GM21367 (cell line): Measurements from ENCODE around the gene PLEKHA4.

ENCODE experiments used
- ATAC-seq: cut with Tn5 transposase; IDR thresholded peaks from one replicate; pipeline ENCODE4 v1.9.1; 2021; ENCODE audit not compliant: unreplicated experiment

PLEKHA4 gene

DNA sequence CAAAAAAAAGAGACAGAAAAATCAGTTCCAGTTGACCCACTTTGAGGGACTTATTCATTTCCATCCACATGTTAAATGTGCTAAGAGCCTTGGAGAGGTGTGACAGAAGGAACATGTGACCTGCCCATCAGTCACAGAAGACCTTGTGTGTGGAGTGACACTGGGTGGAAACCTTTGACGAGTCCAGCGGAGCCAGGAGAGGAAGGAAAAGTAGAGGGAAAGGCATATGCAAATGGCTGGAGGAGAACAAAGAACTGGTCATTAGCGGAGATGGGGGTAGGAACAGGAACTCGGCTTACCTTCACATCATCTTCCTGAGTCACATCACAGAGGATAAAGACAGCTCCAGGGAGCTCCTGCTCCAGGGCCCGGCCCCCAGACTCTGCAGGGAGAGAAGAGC, 34.4 kb downstream of the PLEKHA4 start:
- ATAC-seq = no peak

DNA sequence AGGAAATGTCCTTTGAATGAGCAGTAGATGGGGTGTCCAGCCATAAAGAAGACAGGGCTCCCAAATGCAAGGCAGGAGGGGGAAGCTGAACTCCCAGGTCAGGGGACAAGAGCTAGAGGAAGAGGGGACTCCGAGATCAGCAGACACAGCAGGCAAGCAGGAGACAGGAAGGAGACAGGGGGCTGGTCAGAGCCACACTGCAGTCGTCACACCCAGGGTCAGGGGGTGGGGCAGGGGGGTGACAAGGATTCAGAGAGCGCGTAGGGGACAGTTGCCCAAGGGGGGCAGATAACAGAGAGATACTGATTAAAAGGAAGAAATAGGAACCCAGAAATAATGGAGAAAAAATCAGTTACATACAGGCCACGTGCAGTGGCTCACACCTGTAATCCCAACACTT, 35.4 kb downstream of the PLEKHA4 start:
- ATAC-seq = no peak

DNA sequence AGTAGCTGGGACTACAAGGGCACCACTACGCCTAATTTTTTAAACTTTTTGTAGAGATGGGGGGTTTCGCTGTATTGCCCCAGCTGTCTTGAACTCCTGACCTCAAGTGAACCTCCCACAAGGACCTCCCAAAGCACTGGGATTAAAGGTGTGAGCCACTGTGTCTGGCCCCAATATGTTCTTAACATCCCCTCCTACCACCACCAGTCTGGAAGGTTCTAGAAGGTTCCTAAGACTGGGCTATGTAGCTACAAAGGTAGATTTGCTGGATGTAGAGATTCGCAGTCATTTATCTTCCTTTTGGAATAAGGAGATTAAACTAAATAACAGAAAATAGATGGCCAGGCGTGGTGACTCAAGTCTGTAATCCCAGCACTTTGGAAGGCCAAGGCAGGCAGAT, 37.5 kb downstream of the PLEKHA4 start:
- ATAC-seq = no peak

DNA sequence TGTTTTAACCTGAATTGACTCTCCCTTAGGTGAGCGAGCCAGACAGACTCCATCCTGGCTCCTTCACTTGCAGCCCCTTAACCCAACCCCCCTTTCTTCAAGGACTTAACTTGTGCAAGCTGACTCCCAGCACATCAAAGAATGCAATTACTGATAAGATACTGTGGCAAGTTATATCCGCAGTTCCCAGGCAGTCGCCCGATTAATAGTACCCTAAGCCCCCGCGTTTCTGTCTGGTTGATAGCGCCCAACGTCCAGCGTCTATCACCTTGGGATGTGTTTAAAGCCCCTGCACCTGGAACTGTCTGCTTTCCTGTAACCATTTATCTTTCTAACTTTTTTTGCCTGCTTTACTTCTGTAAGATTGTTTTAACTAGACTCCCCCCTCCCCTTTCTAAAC, 38.3 kb downstream of the PLEKHA4 start:
- ATAC-seq = no peak

DNA sequence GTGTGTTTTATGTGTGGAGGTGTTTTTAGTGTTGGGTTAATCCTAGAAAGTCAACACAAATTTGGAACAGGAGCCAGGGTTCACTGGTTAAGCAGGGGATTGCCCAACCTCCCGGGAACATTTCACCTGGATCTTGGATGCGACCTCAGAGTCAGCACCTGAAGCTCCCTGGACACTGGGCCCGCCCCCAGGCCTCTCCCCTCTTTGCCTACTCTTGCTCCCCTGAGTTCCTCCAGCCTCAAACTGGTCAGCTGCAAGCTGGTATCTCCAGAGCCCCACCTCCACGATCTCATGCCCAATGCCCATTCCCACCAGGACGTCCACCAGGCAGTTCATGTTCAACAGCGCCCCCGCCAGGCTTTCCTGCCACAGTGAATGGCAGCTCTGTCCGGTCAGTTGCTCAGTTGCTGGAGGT, 41.8 kb downstream of the PLEKHA4 start:
- ATAC-seq = no peak

DNA sequence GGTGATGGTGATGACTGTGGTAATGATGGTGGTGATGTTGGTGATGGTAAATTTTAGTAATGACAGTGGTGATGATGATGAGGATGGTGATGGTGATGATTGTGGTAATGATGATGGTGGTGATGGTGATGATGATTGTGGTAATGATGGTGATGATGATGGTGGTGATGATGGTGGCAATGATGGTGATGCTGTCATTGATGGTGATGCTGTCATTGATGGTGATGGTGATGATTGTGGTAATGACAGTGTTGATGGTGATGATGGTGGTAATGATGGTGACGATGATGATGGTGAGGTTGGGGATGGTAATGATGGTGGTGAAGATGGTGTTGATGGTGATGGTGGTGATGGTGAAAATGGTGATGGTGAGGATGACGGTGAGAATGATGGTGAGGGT, 45.9 kb downstream of the PLEKHA4 start:
- ATAC-seq = no peak

DNA sequence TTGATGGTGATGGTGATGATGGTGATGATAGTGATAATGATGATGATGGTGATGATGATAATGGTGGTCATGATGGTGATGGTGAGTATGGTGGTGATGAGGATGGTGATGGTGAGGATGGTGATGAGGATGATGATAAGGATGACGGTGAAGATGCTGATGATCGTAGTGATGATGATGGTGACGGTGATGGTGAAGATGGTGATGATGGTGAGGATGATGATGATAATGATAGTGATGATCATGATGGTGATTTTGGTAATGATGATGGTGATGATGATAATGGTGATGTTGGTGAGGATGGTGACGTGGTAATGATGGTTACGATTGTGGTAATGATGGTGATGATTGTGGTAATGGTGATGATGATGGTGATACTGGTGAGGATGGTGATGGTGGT, 46.8 kb downstream of the PLEKHA4 start:
- no peak for ATAC-seq

DNA sequence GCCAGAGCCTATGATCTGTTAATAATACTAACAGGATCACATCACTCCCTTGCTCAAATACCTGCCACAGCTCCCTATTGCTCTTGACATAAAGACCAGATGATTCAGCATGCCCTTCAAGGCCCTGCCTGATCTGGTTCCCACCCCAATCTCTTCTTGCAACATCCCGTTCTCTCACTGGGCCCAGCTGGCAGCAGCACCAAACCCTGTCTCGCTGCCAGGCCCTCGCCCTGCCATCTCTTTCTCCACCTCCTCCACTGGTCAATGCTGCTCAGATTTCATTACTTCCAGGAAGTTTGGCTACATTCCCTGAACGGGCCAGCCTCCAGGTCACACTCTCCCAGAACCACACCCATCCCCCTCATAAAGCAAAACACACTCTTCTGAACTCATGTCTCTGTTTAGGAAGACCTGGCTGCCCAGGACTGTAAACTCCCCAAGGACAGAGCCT, 49.0 kb downstream of the PLEKHA4 start:
- ATAC-seq = no peak

DNA sequence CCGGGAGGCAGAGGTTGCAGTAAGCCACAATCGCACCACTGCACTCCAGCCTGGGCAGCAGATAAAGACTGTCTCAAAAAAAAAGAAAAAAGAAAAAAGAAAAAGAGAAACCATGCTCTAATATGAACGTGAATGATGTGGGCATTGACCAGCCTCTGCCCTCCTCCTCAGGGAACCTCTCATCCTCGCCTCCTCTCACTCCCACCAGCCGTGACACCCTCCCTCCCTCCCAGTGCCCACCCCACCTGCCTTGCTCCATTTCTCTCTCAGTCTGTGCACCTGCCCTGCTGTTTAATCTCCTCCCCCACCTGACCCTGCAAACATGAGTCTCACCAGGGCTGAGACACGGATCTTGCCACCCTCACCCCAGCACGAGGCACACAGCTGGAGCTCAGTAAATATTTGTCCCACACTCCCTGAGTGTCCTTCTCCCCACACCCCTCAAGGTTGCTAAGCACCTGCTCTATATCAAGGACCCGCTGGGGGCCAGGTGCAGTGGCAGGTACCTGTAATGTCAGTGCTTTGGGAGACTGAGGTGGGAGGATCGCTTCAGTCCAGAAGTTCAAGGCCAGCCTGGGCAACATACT, 50.1 kb downstream of the PLEKHA4 start:
- no peak for ATAC-seq

DNA sequence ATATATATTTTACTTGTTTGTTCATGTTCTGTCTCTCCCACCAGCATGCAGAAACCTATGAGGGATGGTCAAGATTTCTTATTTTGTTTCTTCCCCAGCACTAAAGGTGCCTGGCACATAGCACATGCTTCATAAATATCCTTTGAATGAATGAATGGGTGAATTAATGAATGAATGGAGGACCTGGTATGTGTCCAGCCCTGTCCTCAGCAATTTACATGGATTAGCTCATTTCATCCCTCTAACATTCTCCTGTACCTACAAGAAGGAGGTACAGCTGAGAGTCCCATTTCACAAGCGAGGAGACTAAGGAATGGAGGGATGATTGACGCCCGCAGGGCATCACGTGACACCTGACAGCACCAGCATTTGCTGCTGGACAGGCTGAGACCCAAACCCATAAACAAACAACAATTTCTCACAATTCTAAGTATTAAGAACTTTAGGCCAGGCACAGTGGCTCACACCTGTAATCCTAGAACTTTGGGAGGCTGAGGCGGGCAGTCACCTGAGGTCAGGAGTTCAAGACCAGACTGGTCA, 50.8 kb downstream of the PLEKHA4 start:
- ATAC-seq = no peak

DNA sequence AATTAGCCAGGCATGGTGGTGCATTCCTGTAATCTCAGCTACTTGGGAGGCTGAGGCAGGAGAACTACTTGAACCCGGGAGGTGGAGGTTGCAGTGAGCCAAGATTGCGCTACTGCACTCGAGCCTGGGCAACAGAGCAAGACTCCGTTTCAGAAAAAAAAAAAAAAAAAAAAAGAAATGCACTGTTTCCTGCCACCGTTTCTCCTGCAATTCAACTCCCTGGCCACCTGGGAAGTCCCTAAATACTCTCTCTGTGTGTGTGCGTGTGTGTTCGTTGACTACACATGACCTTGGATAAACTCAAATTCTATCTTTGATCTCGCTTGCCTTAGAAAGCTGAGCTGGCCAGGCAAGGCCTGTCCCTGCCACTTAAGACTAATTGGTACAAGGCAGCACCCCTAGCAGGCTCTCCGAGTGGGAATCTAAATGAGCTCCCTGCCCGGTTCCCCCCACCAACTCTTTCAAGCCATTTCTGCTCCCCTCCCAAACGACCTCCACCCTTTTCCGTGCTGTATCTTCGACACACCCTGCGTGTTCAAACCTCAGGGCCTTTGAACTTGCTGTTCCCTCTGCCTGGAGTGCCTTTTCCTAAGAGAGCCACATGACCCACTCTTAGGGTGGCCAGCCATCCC, 52.4 kb downstream of the PLEKHA4 start:
- no peak for ATAC-seq

DNA sequence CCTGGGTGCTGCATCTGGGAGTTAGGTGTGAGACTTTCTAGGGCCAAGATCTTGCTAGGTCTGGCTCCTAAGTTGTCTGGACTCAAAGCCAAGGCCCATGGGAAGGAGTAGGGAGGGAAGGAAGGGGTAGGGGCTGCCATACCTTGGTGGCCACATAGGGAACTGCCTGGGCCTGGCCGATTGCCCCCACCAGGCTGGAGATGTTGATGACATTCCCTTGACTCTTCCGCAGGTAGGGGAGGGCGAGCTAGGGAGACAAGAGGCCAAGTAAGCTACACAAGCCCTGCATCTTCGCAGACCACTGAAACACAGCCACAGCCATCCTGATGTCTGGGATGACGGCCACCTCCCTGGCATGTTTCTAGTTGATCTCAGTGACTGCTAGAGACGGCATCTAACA, 53.5 kb downstream of the PLEKHA4 start:
- no peak for ATAC-seq

DNA sequence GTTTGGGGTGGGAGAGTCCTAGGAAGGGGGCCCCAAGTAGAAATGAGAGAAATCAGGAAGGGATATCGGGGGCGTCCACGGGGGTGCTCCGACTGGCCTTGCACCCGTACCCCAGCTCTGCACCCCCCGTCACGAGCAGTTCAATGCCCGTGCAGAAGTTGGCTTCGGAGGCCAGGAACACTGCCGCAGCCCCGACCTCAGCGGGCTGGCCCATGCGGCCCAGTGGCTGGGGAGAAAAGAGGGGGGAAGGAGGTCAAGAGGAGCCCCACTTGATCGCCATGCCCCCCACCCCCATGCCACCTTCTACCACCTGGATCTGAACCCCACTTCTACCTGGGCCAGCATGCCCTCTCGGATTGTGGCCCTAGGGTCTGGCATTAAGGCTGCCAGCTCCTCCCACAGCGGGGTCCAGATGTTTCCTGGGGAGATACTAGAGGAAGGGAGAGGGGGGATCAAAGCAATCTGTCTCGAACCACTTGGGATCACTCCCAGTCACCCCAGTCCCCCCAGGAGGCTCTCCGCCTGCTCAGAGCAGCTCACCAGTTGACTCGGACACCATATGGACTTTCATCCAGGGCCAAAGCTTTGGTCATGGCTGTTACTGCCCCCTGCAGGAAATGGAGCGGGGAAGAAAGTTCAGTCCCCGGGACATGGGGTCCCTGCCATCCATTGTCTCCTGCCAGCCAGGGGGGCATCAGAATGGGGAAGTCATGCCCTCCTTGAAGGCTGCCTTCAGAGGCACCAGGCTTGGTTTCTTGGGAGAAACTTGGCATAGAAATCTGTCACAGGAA, 55.1 kb downstream of the PLEKHA4 start:
- ATAC-seq = no peak

DNA sequence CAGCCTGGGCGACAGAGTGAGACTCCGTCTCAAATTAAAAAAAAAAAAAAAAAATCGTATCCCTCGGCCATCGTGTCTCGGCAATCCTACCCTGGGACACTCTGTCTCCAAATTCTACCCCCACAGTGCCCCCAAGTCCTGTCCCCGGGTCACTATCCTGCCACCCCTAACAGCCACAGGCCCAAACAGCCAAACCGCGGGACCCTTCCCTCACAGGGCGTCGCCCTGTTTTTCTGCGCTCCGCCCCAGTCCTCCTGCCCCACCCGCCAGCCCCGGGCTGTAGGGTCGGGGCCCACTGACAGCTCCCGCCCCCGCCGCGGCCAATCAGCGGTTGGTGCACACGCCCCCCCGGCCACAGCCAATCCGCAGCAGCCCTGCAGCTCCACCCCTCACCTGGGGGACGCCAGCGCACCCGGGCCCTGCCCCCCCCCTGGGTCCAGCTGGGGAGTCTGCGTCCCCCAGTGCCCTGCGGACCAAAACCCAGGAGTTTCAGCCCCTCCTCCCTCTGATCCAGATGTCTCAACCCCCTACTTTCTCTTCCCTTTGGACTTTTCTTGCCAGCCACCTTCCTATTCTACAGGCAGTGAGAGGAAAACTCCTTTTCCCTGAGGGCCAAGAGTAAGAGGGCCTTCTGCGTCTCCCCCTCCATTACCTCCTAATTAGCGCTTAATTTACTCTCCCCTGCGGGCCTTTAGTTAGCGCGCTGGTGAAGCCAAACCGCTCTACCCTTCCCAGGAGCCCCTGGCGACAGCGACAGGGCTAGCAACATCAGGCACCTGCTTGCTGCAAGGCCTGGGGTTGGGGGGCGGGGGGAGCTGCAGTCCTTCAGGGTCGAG, 56.1 kb downstream of the PLEKHA4 start:
- peak; percentile 50 for ATAC-seq

DNA sequence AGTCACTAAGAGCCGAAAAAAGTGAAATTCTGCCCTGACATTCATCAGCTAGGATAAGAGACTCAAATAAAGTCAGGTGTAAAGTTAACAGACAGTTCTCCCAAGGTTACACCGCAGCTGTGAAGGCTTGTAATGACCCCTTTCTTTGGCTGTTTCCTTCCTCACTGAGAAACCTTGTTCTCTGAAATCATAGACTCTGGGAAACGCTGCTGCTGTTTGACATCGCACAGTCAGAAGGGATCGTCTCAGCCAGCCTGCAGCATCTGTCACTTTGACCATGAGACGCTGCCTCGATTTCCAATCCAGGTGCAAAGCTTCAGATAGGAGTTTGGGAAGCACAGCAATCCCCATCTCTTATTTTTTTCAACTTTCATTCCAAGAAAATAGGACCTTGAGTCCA, 58.3 kb downstream of the PLEKHA4 start:
- ATAC-seq = no peak

DNA sequence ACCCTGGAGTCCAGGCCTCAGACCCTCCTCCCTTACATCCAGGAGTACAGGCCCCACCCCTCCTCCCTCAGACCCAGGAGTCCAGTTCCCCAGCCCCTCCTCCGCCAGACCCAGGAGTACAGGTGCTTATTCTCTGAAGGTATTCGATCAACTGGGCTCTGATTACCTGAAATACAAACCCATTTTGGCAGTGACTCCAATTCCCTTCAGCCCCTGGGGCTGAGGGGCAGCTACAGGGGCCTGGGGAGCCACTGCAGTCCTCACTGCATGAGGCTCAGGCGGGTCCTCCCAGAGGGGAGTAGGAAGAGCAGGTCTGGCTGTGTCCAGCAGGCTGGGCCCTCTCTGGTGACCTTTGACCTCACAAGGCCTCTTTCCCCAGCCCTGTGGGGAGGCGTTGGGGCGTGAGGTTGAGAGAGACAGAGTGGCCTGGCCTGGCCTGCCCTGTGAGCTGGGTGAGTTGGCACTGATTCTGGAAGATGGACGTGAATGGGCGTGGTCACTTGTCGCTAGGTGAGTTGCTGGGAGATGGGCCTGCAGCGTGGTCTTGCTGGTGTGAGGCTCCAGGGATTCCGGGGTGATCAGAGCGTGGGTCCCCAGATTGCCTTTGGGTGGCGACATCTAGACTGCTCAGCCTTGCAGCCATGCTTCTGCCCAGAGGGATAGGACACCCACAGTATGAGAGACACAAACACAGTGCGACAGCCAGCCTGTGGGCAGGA, 60.7 kb downstream of the PLEKHA4 start:
- ATAC-seq = no peak

DNA sequence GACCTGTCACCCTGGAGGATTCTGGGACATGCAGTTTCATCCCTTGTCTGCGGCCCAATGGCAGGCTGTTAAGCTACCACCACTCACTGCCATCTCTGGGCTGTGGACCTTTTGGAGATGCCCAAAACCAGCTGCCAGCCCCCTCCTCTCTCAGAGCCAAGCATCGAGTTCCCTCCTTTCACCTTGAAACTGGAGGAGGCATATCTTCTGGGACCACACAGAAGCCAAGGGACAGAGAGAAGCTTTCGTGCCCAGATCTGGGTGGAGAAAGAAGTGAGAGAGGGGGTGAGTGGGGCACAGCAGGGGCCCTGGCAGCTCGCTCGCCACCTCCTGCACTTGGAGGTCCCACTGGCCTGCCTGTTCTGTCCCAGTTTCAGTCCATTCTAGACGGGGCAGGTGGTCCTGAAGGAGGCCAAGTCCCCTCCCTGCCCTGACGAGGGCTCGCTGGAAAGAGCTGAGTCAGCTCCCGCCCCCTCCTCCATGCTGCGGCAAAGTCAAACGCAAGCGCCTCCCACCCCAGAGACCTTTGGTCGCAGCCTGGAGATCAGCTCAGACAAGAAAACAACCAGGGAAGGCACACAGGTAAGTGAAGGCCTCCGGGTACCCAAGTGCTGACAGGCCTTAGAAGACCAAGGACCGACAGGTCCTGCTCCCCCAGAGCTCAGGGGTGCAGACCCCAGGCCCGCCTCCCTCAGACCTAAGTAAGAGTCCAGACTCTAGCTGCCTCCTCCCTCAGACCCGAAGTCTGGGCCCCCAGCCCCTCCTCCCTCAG, 61.4 kb downstream of the PLEKHA4 start:
- ATAC-seq = no peak

DNA sequence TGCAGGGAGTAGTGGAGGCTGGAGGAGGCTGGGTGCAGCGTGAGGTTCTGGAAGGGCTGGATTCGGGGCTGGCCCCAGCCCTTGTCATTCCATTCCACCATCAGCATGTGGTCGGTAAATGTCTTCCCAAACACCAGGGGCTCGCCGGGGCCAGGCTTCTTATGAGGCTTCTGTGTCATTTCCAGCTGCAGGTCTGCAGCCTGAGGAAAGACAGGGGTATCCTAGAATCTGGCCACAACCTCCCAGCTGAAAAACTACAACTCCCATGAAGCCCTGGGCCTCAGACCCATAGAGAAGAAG, 61.9 kb downstream of the PLEKHA4 start:
- ATAC-seq = no peak

DNA sequence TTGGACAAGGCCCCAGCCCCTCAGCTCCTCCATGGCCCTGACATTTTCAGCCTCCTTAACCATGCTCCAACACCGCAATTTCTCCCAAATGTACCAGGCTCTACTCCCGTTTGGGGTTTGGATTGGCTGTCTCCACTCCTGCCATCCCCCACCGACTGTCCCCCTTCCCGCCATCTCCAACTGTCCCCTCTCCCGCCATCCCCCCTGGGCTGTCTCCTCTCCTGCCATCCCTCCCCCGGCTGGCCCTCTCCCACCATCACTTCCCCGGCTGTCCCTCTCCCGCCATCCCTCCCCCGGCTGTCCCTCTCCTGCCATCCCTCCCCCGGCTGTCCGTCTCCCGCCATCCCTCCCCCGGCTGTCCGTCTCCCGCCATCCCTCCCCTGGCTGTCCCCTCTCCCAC, 63.0 kb downstream of the PLEKHA4 start:
- ATAC-seq = no peak

DNA sequence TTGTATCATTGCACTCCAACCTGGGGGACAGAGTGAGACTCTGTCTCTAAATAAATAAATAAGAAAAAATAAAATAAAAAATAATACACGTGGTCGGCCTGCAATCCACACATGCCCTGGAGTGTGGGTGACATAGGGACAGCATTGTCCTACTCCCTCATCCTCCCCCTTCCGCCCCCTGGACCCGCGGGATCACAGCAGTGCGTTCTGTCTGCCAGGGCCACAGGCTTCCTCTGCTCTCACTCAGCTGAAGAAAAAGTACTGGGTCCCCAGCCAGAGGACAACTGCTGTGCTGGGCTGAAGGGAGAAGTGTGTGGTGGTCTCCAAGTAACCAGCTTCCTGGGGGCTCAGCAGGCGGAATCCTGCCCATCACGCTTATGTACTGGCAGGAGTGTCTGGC, 63.9 kb downstream of the PLEKHA4 start:
- no peak for ATAC-seq
